Stimulated activated CD4-positive, alpha-beta T cell treated with anti-CD3 and anti-CD28 coated beads, TNF-alpha, amount 100 ng/mL, for 1 hour (primary cell): ENCODE results near the gene KCNQ1.

ENCODE experiments used
- DNase-seq, 3 donors: peaks; one replicate each; pipeline ENCODE4 v3.0.0-alpha.2; 2020; ENCODE audit warnings: low read depth in 3 of 3, low spot score in 1 of 3

Gene KCNQ1

GRCh38 chr11:2801711-2802388, 357.0 kb downstream of the KCNQ1 start:
- no peak for DNase-seq

- no peak for DNase-seq
Observed at GRCh38 chr11:2802389-2803185, 357.8 kb downstream of the KCNQ1 start.

- no peak for DNase-seq
Observed at GRCh38 chr11:2803186-2804091, 358.6 kb downstream of the KCNQ1 start.

- DNase-seq, result no peak
Observed at GRCh38 chr11:2804189-2804588, 359.4 kb downstream of the KCNQ1 start.

GRCh38 chr11:2804701-2805387, 360.0 kb downstream of the KCNQ1 start:
- DNase-seq, result no peak

- DNase-seq, result no peak
Observed at GRCh38 chr11:2805388-2806056, 360.7 kb downstream of the KCNQ1 start.

GRCh38 chr11:2806351-2807024, 361.7 kb downstream of the KCNQ1 start:
- DNase-seq, result no peak

- no peak for DNase-seq
Observed at GRCh38 chr11:2807025-2807681, 362.3 kb downstream of the KCNQ1 start.

GRCh38 chr11:2807801-2808241, 363.0 kb downstream of the KCNQ1 start:
- no peak for DNase-seq

GRCh38 chr11:2808850-2809846, 364.3 kb downstream of the KCNQ1 start:
- DNase-seq, result no peak

GRCh38 chr11:2809854-2810253, 365.0 kb downstream of the KCNQ1 start:
- DNase-seq, result no peak

- no peak for DNase-seq
Observed at GRCh38 chr11:2810411-2811205, 365.8 kb downstream of the KCNQ1 start.

- no peak for DNase-seq
Observed at GRCh38 chr11:2811206-2812091, 366.6 kb downstream of the KCNQ1 start.

- no peak for DNase-seq
Observed at GRCh38 chr11:2812371-2812991, 367.7 kb downstream of the KCNQ1 start.

- DNase-seq, result no peak
Observed at GRCh38 chr11:2813141-2813908, 368.5 kb downstream of the KCNQ1 start.
